Type B pancreatic cell (in vitro differentiated cells): Measurements from ENCODE around the gene JPH4. TPM values are rescaled to one million over a fixed set of nuclear protein-coding genes. Genes with fewer than 3 reads are reported as not detected.
"Not testable (repeated sequence)": the region's sequence is repeated elsewhere in the genome, so short reads cannot be mapped to it uniquely, and the experiment has no call there.

Source experiments
- DNase-seq: peaks from one replicate; pipeline ENCODE4 v3.0.0; 2021; ENCODE audit warnings: mixed read lengths; ENCODE audit not compliant: unreplicated experiment; ENCODE audit errors: extremely low spot score
- H3K27ac Mint-ChIP-seq: 2 replicates; pipeline ENCODE4 v1.8.0; 2021; ENCODE audit warnings: mild to moderate bottlenecking, mixed read lengths
- H3K27me3 Mint-ChIP-seq: 2 replicates; pipeline ENCODE4 v1.8.0; 2021; ENCODE audit warnings: mixed read lengths
- H3K36me3 Mint-ChIP-seq: 2 replicates; pipeline ENCODE4 v1.8.0; 2021; ENCODE audit warnings: mixed read lengths
- H3K4me1 Mint-ChIP-seq: one replicate; pipeline ENCODE4 v1.8.0; 2021; ENCODE audit warnings: mixed read lengths; ENCODE audit not compliant: unreplicated experiment
- H3K4me3 Mint-ChIP-seq: 2 replicates; pipeline ENCODE4 v1.8.0; 2021; ENCODE audit warnings: mild to moderate bottlenecking, mixed read lengths
- H3K9me3 Mint-ChIP-seq: 2 replicates; pipeline ENCODE4 v1.8.0; 2021; ENCODE audit warnings: mixed read lengths
- total RNA-seq: library from RNA; stranded (reverse); gene quantifications from 2 replicates; pipeline ENCODE4 v1.2.1, GENCODE V29; 2021; ENCODE audit warnings: low replicate concordance
- TF ChIP-seq, protein P1 (sequence below): fragments of 200-600 bp; sonication (generic); conservative IDR thresholded peaks from 2 replicates; pipeline ENCODE4 v1.5.0; 2021; ENCODE audit warnings: antibody characterized with exemption, mild to moderate bottlenecking

The JPH4 gene
- total RNA-seq, 1 donor from 2014 or later = 8.3 TPM

DNA sequence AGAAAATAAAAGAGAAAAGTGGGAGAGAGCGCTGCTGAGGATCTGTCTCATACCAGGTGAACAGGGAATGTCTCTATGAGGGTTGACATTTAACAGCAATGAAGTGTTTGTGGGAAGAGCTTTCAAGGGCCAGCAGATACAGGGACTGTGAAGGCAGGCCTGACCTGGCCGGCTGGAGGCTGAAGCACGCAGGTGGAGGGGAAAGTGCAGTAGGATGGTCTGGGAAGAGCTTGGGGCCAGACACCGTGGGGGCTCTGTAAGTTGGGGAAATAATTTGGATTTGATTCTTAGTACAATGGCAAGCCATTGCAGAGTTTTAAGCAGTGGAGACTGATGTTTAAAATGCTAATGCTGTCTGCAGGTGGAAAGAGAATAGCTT is 33.8 kb upstream of the JPH4 start:
- Mint-ChIP-seq H3K4me1 (peaks cover 5% of the 10 kb centered on the region), H3K4me3 (no peak overlapping the region), H3K36me3 (no peaks in the 10 kb centered on the region), H3K27ac (no peak overlapping the region), H3K27me3 (peaks cover 27% of the 10 kb centered on the region), H3K9me3 (no peaks in the 10 kb centered on the region)
- no peak for DNase-seq
- TF ChIP-seq, protein P1, sequence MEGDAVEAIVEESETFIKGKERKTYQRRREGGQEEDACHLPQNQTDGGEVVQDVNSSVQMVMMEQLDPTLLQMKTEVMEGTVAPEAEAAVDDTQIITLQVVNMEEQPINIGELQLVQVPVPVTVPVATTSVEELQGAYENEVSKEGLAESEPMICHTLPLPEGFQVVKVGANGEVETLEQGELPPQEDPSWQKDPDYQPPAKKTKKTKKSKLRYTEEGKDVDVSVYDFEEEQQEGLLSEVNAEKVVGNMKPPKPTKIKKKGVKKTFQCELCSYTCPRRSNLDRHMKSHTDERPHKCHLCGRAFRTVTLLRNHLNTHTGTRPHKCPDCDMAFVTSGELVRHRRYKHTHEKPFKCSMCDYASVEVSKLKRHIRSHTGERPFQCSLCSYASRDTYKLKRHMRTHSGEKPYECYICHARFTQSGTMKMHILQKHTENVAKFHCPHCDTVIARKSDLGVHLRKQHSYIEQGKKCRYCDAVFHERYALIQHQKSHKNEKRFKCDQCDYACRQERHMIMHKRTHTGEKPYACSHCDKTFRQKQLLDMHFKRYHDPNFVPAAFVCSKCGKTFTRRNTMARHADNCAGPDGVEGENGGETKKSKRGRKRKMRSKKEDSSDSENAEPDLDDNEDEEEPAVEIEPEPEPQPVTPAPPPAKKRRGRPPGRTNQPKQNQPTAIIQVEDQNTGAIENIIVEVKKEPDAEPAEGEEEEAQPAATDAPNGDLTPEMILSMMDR = no peak

DNA sequence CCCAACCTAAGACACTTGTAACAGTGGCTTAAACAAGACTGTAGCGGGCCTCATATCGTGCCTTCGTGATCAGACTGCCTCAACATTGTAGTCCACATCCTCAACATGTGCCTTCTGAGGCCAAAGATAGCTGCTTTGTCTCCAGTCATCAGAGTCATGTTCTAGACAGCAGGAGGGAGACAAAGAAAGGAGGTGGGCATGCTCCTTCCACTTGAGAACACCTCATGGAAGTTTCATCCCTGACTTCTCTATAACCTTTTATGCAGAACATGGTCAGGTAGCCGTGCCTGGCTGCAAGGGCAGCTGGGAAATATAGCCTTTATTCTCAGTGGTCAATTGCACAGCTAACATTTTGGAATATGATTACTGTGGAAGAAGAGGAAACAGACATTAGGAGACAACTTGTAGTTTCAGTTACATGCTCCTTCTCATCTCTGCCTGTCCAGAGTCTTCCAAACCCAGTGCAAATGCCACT is 32.3 kb upstream of the JPH4 start:
- no peaks in the 10 kb centered on the region for H3K9me3 Mint-ChIP-seq
- peaks cover 5% of the 10 kb centered on the region for H3K4me1 Mint-ChIP-seq
- H3K27ac Mint-ChIP-seq = no peak overlapping the region
- TF ChIP-seq, protein P1 = no peak
- H3K27me3 Mint-ChIP-seq = peaks cover 36% of the 10 kb centered on the region
- no peak overlapping the region for H3K4me3 Mint-ChIP-seq
- no peak for DNase-seq
- no peaks in the 10 kb centered on the region for H3K36me3 Mint-ChIP-seq

DNA sequence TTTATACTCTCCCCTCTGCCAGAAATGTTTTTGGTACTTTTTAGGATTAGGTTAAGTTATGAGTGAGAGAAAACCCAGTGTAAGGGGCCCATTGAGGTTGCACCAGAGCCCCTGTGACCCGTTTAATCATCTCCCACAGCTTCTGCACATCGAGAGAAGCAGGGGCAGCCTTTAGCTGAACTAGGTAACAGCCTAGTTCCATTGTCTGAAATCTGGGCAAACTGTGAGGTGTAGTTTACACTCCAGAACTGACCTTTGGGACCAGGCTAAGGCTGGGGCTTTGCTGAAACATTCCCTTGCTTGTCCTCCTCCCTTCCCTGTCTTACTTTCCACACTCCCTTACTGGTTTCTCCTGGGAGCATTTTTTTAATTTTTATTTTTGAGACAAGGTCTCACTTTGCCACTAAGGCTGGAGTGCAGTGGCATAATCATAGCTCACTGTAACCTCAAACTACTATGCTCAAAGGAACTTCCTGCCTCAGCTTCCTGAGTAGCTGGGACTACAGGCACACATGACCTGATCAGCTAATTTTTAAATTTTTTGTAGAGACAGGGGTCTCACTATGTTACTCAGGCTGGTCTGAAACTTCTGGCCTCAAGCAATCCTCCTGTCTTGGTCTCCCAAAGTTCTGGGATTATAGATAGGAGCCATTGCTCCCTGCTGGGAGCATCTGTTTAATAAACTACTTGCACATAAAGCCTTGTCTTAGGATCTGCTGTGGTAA is 31.7 kb upstream of the JPH4 start:
- TF ChIP-seq, protein P1 = no peak
- peaks cover 40% of the 10 kb centered on the region for H3K27me3 Mint-ChIP-seq
- H3K4me3 Mint-ChIP-seq = no peak overlapping the region
- H3K4me1 Mint-ChIP-seq = peaks cover 5% of the 10 kb centered on the region
- no peak overlapping the region for H3K27ac Mint-ChIP-seq
- no peaks in the 10 kb centered on the region for H3K9me3 Mint-ChIP-seq
- no peak for DNase-seq
- no peaks in the 10 kb centered on the region for H3K36me3 Mint-ChIP-seq

DNA sequence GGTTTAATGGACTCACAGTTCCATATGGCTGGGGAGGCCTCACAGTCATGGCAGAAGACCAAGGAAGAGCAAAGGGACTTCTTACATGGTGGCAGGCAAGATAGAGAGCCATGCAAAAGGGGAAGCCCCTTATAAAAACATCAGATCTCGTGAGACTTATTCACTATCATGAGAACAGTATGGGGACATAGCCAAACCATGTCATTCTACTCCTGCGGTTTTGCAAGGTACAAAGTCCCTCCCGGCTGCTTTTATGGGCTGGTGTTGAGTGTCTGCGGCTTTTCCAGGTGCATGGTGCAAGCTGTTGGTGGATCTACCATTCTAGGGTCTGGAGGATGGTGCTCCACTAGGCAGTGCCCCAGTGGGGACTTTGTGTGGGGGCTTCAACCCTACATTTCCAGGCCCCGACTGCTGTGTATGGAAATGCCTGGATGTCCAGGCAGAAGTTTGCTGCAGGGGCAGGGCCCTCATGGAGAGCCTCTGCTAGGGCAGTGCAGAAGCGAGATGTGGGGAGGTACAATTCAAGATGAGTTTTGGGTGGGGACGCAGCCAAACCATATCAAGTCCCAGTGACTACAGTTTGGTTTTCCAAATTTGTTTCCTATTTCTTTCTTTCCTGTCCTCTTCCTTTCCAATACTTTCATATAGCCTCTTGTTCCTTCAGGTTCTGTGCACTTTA is 31.0 kb upstream of the JPH4 start:
- not testable (repeated sequence) for H3K36me3 Mint-ChIP-seq, DNase-seq, H3K4me3 Mint-ChIP-seq, H3K27ac Mint-ChIP-seq, H3K4me1 Mint-ChIP-seq, H3K9me3 Mint-ChIP-seq
- H3K27me3 Mint-ChIP-seq = peaks cover 40% of the 10 kb centered on the region

DNA sequence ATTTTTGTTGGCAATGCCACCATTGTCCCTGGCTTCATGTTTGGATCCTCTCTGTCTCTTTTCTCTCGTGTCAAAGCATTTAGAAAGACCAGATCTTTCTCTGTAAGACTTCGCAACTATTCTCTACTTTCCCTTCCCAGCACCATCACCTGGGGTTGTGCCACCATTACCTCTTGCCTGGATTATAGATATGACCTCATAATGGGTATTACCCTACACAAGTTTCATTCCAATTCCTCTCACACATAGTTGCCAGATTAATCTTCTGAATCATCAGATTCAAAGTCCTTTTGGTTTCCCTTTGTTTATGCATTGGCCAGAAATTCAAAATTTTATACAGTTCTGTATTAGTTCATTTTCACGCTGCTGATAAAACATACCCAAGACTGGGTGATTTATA is 30.4 kb upstream of the JPH4 start:
- peaks cover 36% of the 10 kb centered on the region for H3K27me3 Mint-ChIP-seq
- DNase-seq = no peak
- H3K9me3 Mint-ChIP-seq = no peaks in the 10 kb centered on the region
- H3K4me1 Mint-ChIP-seq = peaks cover 5% of the 10 kb centered on the region
- H3K36me3 Mint-ChIP-seq = no peaks in the 10 kb centered on the region
- H3K27ac Mint-ChIP-seq = no peak overlapping the region
- H3K4me3 Mint-ChIP-seq = no peak overlapping the region
- TF ChIP-seq, protein P1 = no peak

DNA sequence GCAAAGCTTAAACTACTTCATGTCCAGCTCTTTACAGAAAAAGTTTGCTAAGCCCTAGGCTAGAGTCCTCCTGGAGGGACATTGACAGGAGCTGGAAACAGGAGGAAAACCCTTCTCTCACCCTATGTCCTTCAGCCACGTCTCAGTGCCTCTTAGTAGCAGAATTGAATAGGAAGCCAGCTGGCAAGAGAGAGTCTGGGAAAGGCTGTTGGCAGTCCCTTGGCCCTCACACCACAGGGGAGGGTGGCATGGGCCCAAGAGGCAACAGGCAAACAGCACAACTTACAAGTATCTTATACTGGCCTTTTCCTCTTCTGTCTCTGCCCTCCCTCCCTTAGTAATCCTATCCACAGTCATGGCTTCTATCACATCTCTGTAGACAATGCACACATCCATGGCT is 29.9 kb upstream of the JPH4 start:
- no peaks in the 10 kb centered on the region for H3K36me3 Mint-ChIP-seq
- H3K27me3 Mint-ChIP-seq = peaks cover 31% of the 10 kb centered on the region
- TF ChIP-seq, protein P1 = no peak
- peaks cover 5% of the 10 kb centered on the region for H3K4me1 Mint-ChIP-seq
- DNase-seq = no peak
- H3K27ac Mint-ChIP-seq = no peak overlapping the region
- no peak overlapping the region for H3K4me3 Mint-ChIP-seq
- no peaks in the 10 kb centered on the region for H3K9me3 Mint-ChIP-seq
